ENCODE data around the gene RANBP3. TPM values are rescaled to one million over a fixed set of nuclear protein-coding genes. Genes with fewer than 3 reads are reported as not detected.

RANBP3 gene
- total and polyA plus RNA-seq, 2 experiments from 2014 or later = 40.2 to 98.3 TPM

- H3K4me2 ChIP-seq = no peak overlapping the region
- H3K27me3 ChIP-seq (ENCODE audit: insufficient read depth) = no peaks in the 10 kb centered on the region
- no peak for ATAC-seq
- no peaks in the 10 kb centered on the region for H3K4me1 Mint-ChIP-seq
- peaks cover 19% of the 10 kb centered on the region; the same call in 1 of the 2 replicates for H4K20me1 ChIP-seq (replicated peaks; ENCODE audit: insufficient read depth)
- no peak overlapping the region for H3K27ac ChIP-seq (ENCODE audit: low read depth)
- TF ChIP-seq EZH2phosphoT487 (IDR thresholded peaks at IDR 0.05; ENCODE audit: unreplicated experiment) (no peak), CREB1 (CRISPR knock-in tag; IDR thresholded peaks at IDR 0.05; ENCODE audit: low read depth) (no peak), ZNF331 (CRISPR knock-in tag; IDR thresholded peaks at IDR 0.05; ENCODE audit: low read depth) (no peak), REST (IDR thresholded peaks at IDR 0.05; ENCODE audit: unreplicated experiment) (no peak)
- TF ChIP-seq, protein P1, sequence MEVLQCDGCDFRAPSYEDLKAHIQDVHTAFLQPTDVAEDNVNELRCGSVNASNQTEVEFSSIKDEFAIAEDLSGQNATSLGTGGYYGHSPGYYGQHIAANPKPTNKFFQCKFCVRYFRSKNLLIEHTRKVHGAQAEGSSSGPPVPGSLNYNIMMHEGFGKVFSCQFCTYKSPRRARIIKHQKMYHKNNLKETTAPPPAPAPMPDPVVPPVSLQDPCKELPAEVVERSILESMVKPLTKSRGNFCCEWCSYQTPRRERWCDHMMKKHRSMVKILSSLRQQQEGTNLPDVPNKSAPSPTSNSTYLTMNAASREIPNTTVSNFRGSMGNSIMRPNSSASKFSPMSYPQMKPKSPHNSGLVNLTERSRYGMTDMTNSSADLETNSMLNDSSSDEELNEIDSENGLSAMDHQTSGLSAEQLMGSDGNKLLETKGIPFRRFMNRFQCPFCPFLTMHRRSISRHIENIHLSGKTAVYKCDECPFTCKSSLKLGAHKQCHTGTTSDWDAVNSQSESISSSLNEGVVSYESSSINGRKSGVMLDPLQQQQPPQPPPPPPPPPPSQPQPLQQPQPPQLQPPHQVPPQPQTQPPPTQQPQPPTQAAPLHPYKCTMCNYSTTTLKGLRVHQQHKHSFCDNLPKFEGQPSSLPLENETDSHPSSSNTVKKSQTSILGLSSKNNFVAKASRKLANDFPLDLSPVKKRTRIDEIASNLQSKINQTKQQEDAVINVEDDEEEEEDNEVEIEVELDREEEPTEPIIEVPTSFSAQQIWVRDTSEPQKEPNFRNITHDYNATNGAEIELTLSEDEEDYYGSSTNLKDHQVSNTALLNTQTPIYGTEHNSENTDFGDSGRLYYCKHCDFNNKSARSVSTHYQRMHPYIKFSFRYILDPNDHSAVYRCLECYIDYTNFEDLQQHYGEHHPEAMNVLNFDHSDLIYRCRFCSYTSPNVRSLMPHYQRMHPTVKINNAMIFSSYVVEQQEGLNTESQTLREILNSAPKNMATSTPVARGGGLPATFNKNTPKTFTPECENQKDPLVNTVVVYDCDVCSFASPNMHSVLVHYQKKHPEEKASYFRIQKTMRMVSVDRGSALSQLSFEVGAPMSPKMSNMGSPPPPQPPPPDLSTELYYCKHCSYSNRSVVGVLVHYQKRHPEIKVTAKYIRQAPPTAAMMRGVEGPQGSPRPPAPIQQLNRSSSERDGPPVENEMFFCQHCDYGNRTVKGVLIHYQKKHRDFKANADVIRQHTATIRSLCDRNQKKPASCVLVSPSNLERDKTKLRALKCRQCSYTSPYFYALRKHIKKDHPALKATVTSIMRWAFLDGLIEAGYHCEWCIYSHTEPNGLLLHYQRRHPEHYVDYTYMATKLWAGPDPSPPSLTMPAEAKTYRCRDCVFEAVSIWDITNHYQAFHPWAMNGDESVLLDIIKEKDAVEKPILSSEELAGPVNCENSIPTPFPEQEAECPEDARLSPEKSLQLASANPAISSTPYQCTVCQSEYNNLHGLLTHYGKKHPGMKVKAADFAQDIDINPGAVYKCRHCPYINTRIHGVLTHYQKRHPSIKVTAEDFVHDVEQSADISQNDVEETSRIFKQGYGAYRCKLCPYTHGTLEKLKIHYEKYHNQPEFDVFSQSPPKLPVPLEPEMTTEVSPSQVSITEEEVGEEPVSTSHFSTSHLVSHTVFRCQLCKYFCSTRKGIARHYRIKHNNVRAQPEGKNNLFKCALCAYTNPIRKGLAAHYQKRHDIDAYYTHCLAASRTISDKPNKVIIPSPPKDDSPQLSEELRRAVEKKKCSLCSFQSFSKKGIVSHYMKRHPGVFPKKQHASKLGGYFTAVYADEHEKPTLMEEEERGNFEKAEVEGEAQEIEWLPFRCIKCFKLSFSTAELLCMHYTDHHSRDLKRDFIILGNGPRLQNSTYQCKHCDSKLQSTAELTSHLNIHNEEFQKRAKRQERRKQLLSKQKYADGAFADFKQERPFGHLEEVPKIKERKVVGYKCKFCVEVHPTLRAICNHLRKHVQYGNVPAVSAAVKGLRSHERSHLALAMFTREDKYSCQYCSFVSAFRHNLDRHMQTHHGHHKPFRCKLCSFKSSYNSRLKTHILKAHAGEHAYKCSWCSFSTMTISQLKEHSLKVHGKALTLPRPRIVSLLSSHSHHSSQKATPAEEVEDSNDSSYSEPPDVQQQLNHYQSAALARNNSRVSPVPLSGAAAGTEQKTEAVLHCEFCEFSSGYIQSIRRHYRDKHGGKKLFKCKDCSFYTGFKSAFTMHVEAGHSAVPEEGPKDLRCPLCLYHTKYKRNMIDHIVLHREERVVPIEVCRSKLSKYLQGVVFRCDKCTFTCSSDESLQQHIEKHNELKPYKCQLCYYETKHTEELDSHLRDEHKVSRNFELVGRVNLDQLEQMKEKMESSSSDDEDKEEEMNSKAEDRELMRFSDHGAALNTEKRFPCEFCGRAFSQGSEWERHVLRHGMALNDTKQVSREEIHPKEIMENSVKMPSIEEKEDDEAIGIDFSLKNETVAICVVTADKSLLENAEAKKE (CRISPR knock-in tag; IDR thresholded peaks at IDR 0.05) = no peak
- no peaks in the 10 kb centered on the region; the same call in 1 of the 2 replicates for H3K36me3 ChIP-seq (ENCODE audit: insufficient read depth)
- no peak overlapping the region for H3K27ac Mint-ChIP-seq
- no peak overlapping the region for H3K4me3 ChIP-seq
- peaks cover 25% of the 10 kb centered on the region for H3K79me2 ChIP-seq (replicated peaks; ENCODE audit: insufficient read depth)
- no peaks in the 10 kb centered on the region for H3K9me2 ChIP-seq (ENCODE audit: insufficient read depth)
- no peaks in the 10 kb centered on the region for H3K4me1 ChIP-seq (ENCODE audit: insufficient read depth)
- peaks cover 45% of the 10 kb centered on the region for H3K36me3 Mint-ChIP-seq (ENCODE audit: low read depth)
- no peak overlapping the region for H3K4me3 Mint-ChIP-seq
- H3F3A ChIP-seq (replicated peaks; ENCODE audit: low read depth) = 0 out of 2 replicates have a peak, but pooled peaks cover 3% of the 10 kb centered on the region
- DNase-seq (ENCODE audit: low spot score) = no peak
- no peaks in the 10 kb centered on the region for H3K9me3 Mint-ChIP-seq
- H2AFZ ChIP-seq = no peak overlapping the region
- H3K27me3 Mint-ChIP-seq (ENCODE audit: insufficient read depth, low read depth, poor library complexity) = peaks cover 6% of the 10 kb centered on the region
Observed at GRCh38 chr19:5934069-5934401, 43.9 kb downstream of the RANBP3 start.
